H1 (cell line): ENCODE results near the gene SLC25A22. TPM values are rescaled to one million over a fixed set of nuclear protein-coding genes. Genes with fewer than 3 reads are reported as not detected.

ENCODE experiments used
- ASH2L ChIP-seq: fragments of 200-600, 300-600 bp; sonication (generic); IDR thresholded peaks from one replicate; pipeline ENCODE4 v1.7.1; 2017; ENCODE audit warnings: low read length
- BACH1 ChIP-seq: IDR thresholded peaks from 2 replicates; pipeline ENCODE4 v1.6.1; 2012; ENCODE audit warnings: low read length, improper control_type of control experiment
- BCL11A ChIP-seq, 2 experiments: IDR thresholded peaks; one replicate each; pipeline ENCODE4 v1.6.1; 2011; ENCODE audit warnings: low read depth in 2 of 2, low read length in 2 of 2, mild to moderate bottlenecking in 2 of 2
- CBX5 ChIP-seq: fragments of 300-800, 300-1000 bp; sonication (generic); IDR thresholded peaks from 2 replicates; pipeline ENCODE4 v1.7.1; 2016; ENCODE audit warnings: antibody characterized with exemption, low read length, low read depth
- CEBPB ChIP-seq: IDR thresholded peaks from 2 replicates; pipeline ENCODE4 v1.6.1; 2012; ENCODE audit warnings: low read depth, low read length
- CREB1 ChIP-seq: IDR thresholded peaks from 2 replicates; pipeline ENCODE4 v1.6.1; 2012; ENCODE audit warnings: inconsistent platforms
- CTBP2 ChIP-seq: IDR thresholded peaks from 2 replicates; pipeline ENCODE4 v1.7.0; 2011; ENCODE audit warnings: borderline replicate concordance, mild to moderate bottlenecking, moderate library complexity, mixed read lengths, low read length; ENCODE audit not compliant: insufficient read depth, insufficient read length
- GTF2F1 ChIP-seq: IDR thresholded peaks from 2 replicates; pipeline ENCODE4 v1.6.1; 2012; ENCODE audit warnings: low read depth, low read length, improper control_type of control experiment, borderline replicate concordance
- HDAC2 ChIP-seq, 2 experiments: fragments of 300-600 bp in 1 of 2; sonication (generic) in 1 of 2; IDR thresholded peaks; 2 replicates each; pipeline ENCODE4 v1.6.1; 2011 to 2012; ENCODE audit warnings: low read depth in 2 of 2, low read length in 2 of 2, mild to moderate bottlenecking in 2 of 2, moderate library complexity in 2 of 2, borderline replicate concordance in 1 of 2, inconsistent platforms in 1 of 2
- HDAC6 ChIP-seq: IDR thresholded peaks from one replicate; pipeline ENCODE4 v1.7.1; 2012; ENCODE audit warnings: low read depth, mild to moderate bottlenecking, inconsistent platforms, low read length, moderate library complexity
- KDM4A ChIP-seq: IDR thresholded peaks from one replicate; pipeline ENCODE4 v1.7.1; 2012; ENCODE audit warnings: low read depth, mild to moderate bottlenecking, moderate library complexity, low read length, inconsistent platforms; ENCODE audit not compliant: severe bottlenecking
- MAFK ChIP-seq: IDR thresholded peaks from 2 replicates; pipeline ENCODE4 v1.6.1; 2012; ENCODE audit warnings: low read depth, mild to moderate bottlenecking, improper control_type of control experiment, low read length
- PHF8 ChIP-seq: fragments of 200-600 bp; sonication (generic); conservative IDR thresholded peaks from 2 replicates; pipeline ENCODE4 v1.7.1; 2012; ENCODE audit warnings: low read depth, mild to moderate bottlenecking, inconsistent platforms, low read length, moderate library complexity
- SIRT6 ChIP-seq: IDR thresholded peaks from one replicate; pipeline ENCODE4 v1.7.1; 2012; ENCODE audit warnings: low read length, inconsistent platforms
- SRF ChIP-seq: IDR thresholded peaks from 2 replicates; pipeline ENCODE4 v1.6.1; 2011; ENCODE audit warnings: mild to moderate bottlenecking, low read depth, low read length, moderate library complexity
- SUZ12 ChIP-seq: fragments of 200-600 bp; sonication (generic); IDR thresholded peaks from 2 replicates; pipeline ENCODE4 v1.6.1; 2012; ENCODE audit warnings: mild to moderate bottlenecking, inconsistent platforms, low read length, moderate library complexity, mixed read lengths
- TBP ChIP-seq: IDR thresholded peaks from 2 replicates; pipeline ENCODE4 v1.6.1; 2011; ENCODE audit warnings: low read depth, low read length, improper control_type of control experiment
- ZNF274 ChIP-seq: IDR thresholded peaks from 2 replicates; pipeline ENCODE4 v1.7.0; 2012; ENCODE audit warnings: low read length, borderline replicate concordance; ENCODE audit errors: extremely low read depth
- polyA plus RNA-seq, 7 experiments: library from polyadenylated mRNA; depleted of rRNA in 3 of 7; stranded (reverse) in 5 of 7; unstranded in 2 of 7; fragments of >200 nt in 5 of 7; fragments of 200-250 nt in 2 of 7; gene quantifications; 1 replicate in 5 of 7; 2 replicates in 1 of 7; 4 replicates in 1 of 7; pipeline versions ENCODE4 v1.2.1 to v1.2.3, GENCODE V29; 2011 to 2013; ENCODE audit warnings: missing spikeins in 2 of 7, mixed read lengths in 2 of 7
- total RNA-seq: library from RNA; stranded (reverse); fragmentation: NEBNext Ultra II Directional; extraction: Animal tissue kit (Norgen Biotek cat#: 25700); gene quantifications from 2 replicates; pipeline ENCODE4 v1.2.1, GENCODE V29; 2021
- TF ChIP-seq, protein P1 (sequence below): IDR thresholded peaks from 2 replicates; pipeline ENCODE4 v1.6.1; 2011; ENCODE audit warnings: low read depth, mild to moderate bottlenecking, low read length; ENCODE audit not compliant: insufficient read depth
- TF ChIP-seq, protein P2 (sequence below): IDR thresholded peaks from 2 replicates; pipeline ENCODE4 v1.6.1; 2012; ENCODE audit warnings: inconsistent platforms

SLC25A22 gene
- total and polyA plus RNA-seq, 2 of the 8 experiments (the other 6 are each of a cell fraction or from before 2014, with no cell fraction given), result 31.5 to 48.0 TPM

DNA sequence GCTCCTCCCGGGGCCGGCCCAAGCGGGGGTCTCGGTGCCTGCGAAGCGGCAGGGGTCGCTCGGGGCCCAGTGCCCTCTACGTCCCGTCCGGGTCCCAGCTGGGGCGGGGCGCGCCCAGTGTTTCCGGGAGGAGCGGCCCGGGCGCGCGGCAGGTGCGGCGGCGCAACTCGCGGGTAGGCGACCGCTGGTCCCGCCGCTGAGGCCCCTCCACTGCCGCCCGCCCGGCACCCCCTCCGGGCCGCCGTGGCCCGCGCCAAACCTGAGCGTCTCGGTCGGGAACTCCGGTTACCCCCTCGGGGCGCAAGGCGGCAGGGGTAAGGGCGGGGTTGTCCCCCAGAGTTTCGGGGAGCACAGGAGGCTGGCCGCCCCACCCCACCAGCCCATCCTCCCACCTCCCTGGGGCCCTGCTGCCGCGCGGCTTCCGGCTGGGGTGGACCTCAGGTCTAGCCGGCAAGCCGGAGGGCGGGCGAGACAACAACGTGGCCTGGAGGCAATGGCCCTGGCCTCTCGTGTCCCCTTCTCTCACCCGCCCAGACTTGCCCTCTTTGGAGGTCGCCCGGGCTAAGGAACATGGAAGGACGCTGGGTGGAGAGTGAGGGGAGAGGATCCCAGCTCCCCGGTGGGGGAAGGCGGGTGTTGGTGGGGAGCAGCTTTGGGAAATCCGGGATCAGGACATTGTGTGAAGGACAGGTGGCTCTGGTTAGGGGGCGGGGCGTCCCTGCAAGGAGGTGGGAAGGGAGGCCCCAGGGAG, 29.2 kb upstream of the SLC25A22 start (continued):
- TF ChIP-seq ASH2L, result no peak
- no peak for TF ChIP-seq HDAC2 (IDR thresholded peaks at IDR 0.05; ENCODE audit: borderline replicate concordance in 1 of 2, low read depth in 2 of 2, low read length in 2 of 2)
- peak; percentile 43; the same call in 1 of the 2 replicates for TF ChIP-seq PHF8
- no peak for TF ChIP-seq BACH1
- TF ChIP-seq HDAC6, result no peak
- 0 out of 2 replicates have a peak, but pooled peaks have one; percentile 22 for TF ChIP-seq SUZ12
- no peak for TF ChIP-seq SRF
- TF ChIP-seq KDM4A, result peak; percentile 82
- no peak for TF ChIP-seq CREB1
- no peak for TF ChIP-seq BCL11A (IDR thresholded peaks at IDR 0.05; ENCODE audit: low read depth in 2 of 2, low read length in 2 of 2)
- TF ChIP-seq, protein P1, sequence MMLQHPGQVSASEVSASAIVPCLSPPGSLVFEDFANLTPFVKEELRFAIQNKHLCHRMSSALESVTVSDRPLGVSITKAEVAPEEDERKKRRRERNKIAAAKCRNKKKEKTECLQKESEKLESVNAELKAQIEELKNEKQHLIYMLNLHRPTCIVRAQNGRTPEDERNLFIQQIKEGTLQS, result no peak
- TF ChIP-seq CEBPB, result no peak
- TF ChIP-seq SIRT6, result no peak
- no peak for TF ChIP-seq MAFK
- no peak for TF ChIP-seq CTBP2
- no peak for TF ChIP-seq GTF2F1
- no peak for TF ChIP-seq CBX5
- TF ChIP-seq, protein P2, sequence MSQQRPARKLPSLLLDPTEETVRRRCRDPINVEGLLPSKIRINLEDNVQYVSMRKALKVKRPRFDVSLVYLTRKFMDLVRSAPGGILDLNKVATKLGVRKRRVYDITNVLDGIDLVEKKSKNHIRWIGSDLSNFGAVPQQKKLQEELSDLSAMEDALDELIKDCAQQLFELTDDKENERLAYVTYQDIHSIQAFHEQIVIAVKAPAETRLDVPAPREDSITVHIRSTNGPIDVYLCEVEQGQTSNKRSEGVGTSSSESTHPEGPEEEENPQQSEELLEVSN, result no peak
- TF ChIP-seq TBP, result no peak
- no peak for TF ChIP-seq ZNF274
